Stimulated activated CD4-positive, alpha-beta T cell treated with anti-CD3 and anti-CD28 coated beads, Interleukin-2, amount 100 ng/mL, for 4 hours (primary cell): Measurements from ENCODE around the gene DNAJC6.

Experiments used
- DNase-seq: peaks from one replicate; pipeline ENCODE4 v3.0.0-alpha.2; 2020; ENCODE audit warnings: low read depth

DNAJC6 gene

GRCh38 chr1:65407877-65408276 lies 98.5 kb downstream of the DNAJC6 start:
- no peak for DNase-seq

GRCh38 chr1:65409314-65409713 lies 100.0 kb downstream of the DNAJC6 start:
- DNase-seq: no peak

- no peak for DNase-seq
Measured at GRCh38 chr1:65409816-65410326, 100.5 kb downstream of the DNAJC6 start.

- no peak for DNase-seq
Measured at GRCh38 chr1:65412256-65412983, 103.1 kb downstream of the DNAJC6 start.

GRCh38 chr1:65412984-65413375 lies 103.6 kb downstream of the DNAJC6 start:
- no peak for DNase-seq

- no peak for DNase-seq
Measured at GRCh38 chr1:65414538-65414937, 105.2 kb downstream of the DNAJC6 start.

GRCh38 chr1:65416767-65417166 lies 107.4 kb downstream of the DNAJC6 start:
- DNase-seq: no peak

- no peak for DNase-seq
Measured at GRCh38 chr1:65417729-65418128, 108.4 kb downstream of the DNAJC6 start.

GRCh38 chr1:65418522-65419185 lies 109.3 kb downstream of the DNAJC6 start:
- no peak for DNase-seq

GRCh38 chr1:65419681-65420589 lies 110.6 kb downstream of the DNAJC6 start:
- peak; percentile 99 for DNase-seq

- no peak for DNase-seq
Measured at GRCh38 chr1:65420590-65421350, 111.4 kb downstream of the DNAJC6 start, which contains the start of the genes LEPR and LEPROT. Gene LEPR (plus strand): TSS chr1:65420668. CDS start chr1:65565566, 144,898 bp downstream. Gene LEPROT (plus strand): TSS chr1:65420668. CDS start chr1:65420725, 57 bp downstream.

GRCh38 chr1:65421351-65422025 lies 112.1 kb downstream of the DNAJC6 start:
- no peak for DNase-seq

GRCh38 chr1:65422241-65423203 lies 113.2 kb downstream of the DNAJC6 start:
- no peak for DNase-seq

- DNase-seq: no peak
Measured at GRCh38 chr1:65423884-65424572, 114.7 kb downstream of the DNAJC6 start.

- no peak for DNase-seq
Measured at GRCh38 chr1:65424573-65424889, 115.2 kb downstream of the DNAJC6 start.

- no peak for DNase-seq
Measured at GRCh38 chr1:65425006-65425405, 115.7 kb downstream of the DNAJC6 start.

- no peak for DNase-seq
Measured at GRCh38 chr1:65425697-65426096, 116.4 kb downstream of the DNAJC6 start.

- no peak for DNase-seq
Measured at GRCh38 chr1:65429078-65429477, 119.7 kb downstream of the DNAJC6 start.

GRCh38 chr1:65429806-65430205 lies 120.5 kb downstream of the DNAJC6 start:
- DNase-seq: no peak
